Measurements from ENCODE around the gene NAALADL2. TPM values are rescaled to one million over a fixed set of nuclear protein-coding genes. Genes with fewer than 3 reads are reported as not detected.

Gene NAALADL2
- total RNA-seq, 1 donor from 2014 or later = 2.2 TPM

- DNase-seq (no peak), ATAC-seq (ENCODE audit: poor library complexity) (no peak)
- intact Hi-C loops (cut with DNase I) = no loop called here
Measured at GRCh38 chr3:175215833-175216232, 356.7 kb downstream of the NAALADL2 start.

GRCh38 chr3:175222356-175222755 is 363.2 kb downstream of the NAALADL2 start:
- ATAC-seq (ENCODE audit: poor library complexity) (no peak), DNase-seq (no peak)
- intact Hi-C loops (cut with DNase I) = no loop called here

- peak; percentile 90 for ATAC-seq (ENCODE audit: poor library complexity)
- intact Hi-C loops (cut with DNase I) = no loop called here
- DNase-seq = peak; percentile 45
Measured at GRCh38 chr3:175224051-175224450, 364.9 kb downstream of the NAALADL2 start.

GRCh38 chr3:175226444-175226843 is 367.3 kb downstream of the NAALADL2 start:
- no peak for ATAC-seq (ENCODE audit: poor library complexity)
- intact Hi-C loops (cut with DNase I) = no loop called here
- no peak for DNase-seq

GRCh38 chr3:175227126-175227525 is 368.0 kb downstream of the NAALADL2 start:
- ATAC-seq (ENCODE audit: poor library complexity) (no peak), DNase-seq (no peak)
- intact Hi-C loops (cut with DNase I) = no loop called here

GRCh38 chr3:175233957-175234940 is 375.1 kb downstream of the NAALADL2 start:
- ATAC-seq (ENCODE audit: poor library complexity) (no peak), DNase-seq (no peak)
- intact Hi-C loops (cut with DNase I) = no loop called here

- intact Hi-C loops (cut with DNase I) = no loop called here
- no peak for DNase-seq
- ATAC-seq (ENCODE audit: poor library complexity) = no peak
Measured at GRCh38 chr3:175238801-175239200, 379.7 kb downstream of the NAALADL2 start.

GRCh38 chr3:175240921-175241320 is 381.8 kb downstream of the NAALADL2 start:
- ATAC-seq (ENCODE audit: poor library complexity) = no peak
- DNase-seq = no peak
- intact Hi-C loops (cut with DNase I) = no loop called here

GRCh38 chr3:175242243-175242642 is 383.1 kb downstream of the NAALADL2 start:
- no peak for ATAC-seq (ENCODE audit: poor library complexity)
- intact Hi-C loops (cut with DNase I) = no loop called here

GRCh38 chr3:175246234-175246633 is 387.1 kb downstream of the NAALADL2 start:
- ATAC-seq (ENCODE audit: poor library complexity) (no peak), DNase-seq (no peak)
- intact Hi-C loops (cut with DNase I) = no loop called here

More at GRCh38 chr3:175242243-175242642, 383.1 kb downstream of the NAALADL2 start:
- DNase-seq = no peak

GRCh38 chr3:175246766-175247165 is 387.6 kb downstream of the NAALADL2 start:
- no peak for DNase-seq
- no peak for ATAC-seq (ENCODE audit: poor library complexity)
- intact Hi-C loops (cut with DNase I) = no loop called here

- ATAC-seq (ENCODE audit: poor library complexity) = no peak
- DNase-seq = no peak
- intact Hi-C loops (cut with DNase I) = no loop called here
Measured at GRCh38 chr3:175247629-175248028, 388.5 kb downstream of the NAALADL2 start.

GRCh38 chr3:175248832-175249231 is 389.7 kb downstream of the NAALADL2 start:
- intact Hi-C loops (cut with DNase I) = no loop called here
- ATAC-seq (ENCODE audit: poor library complexity) (no peak), DNase-seq (no peak)

- DNase-seq (no peak), ATAC-seq (ENCODE audit: poor library complexity) (peak; percentile 41)
- intact Hi-C loops (cut with DNase I) = no loop called here
Measured at GRCh38 chr3:175255698-175256097, 396.6 kb downstream of the NAALADL2 start.

GRCh38 chr3:175257123-175257522 is 398.0 kb downstream of the NAALADL2 start:
- DNase-seq = no peak
- intact Hi-C loops (cut with DNase I) = no loop called here
- no peak for ATAC-seq (ENCODE audit: poor library complexity)

GRCh38 chr3:175258763-175259162 is 399.6 kb downstream of the NAALADL2 start:
- intact Hi-C loops (cut with DNase I) = no loop called here
- no peak for ATAC-seq (ENCODE audit: poor library complexity)
- no peak for DNase-seq

GRCh38 chr3:175260145-175260794 is 401.1 kb downstream of the NAALADL2 start:
- no peak for ATAC-seq (ENCODE audit: poor library complexity)
- DNase-seq = no peak
- intact Hi-C loops (cut with DNase I) = no loop called here

- DNase-seq (no peak), ATAC-seq (ENCODE audit: poor library complexity) (no peak)
- intact Hi-C loops (cut with DNase I) = no loop called here
Measured at GRCh38 chr3:175266478-175266877, 407.3 kb downstream of the NAALADL2 start.

GRCh38 chr3:175267121-175267531 is 408.0 kb downstream of the NAALADL2 start:
- DNase-seq (no peak), ATAC-seq (ENCODE audit: poor library complexity) (no peak)
- intact Hi-C loops (cut with DNase I) = no loop called here

GRCh38 chr3:175267561-175267960 is 408.4 kb downstream of the NAALADL2 start:
- intact Hi-C loops (cut with DNase I) = no loop called here
- DNase-seq (no peak), ATAC-seq (ENCODE audit: poor library complexity) (no peak)
